ENCODE data around the gene DMTF1.

Gene DMTF1

GRCh38 chr7:87213811-87214210 lies 61.6 kb downstream of the DMTF1 start:
- Histone ChIP-seq H2BK12ac (ENCODE audit: low read length) (no peak overlapping the region), H3K4ac (ENCODE audit: low read length) (no peak overlapping the region), H2BK5ac (ENCODE audit: low read length) (no peak overlapping the region), H3K4me1 (ENCODE audit: control insufficient read depth in 2 of 2, insufficient read depth in 1 of 2, low read depth in 1 of 2, low read length in 2 of 2) (peaks cover 4 to 8% of the 10 kb centered on the region in 2 donors), H3K18ac (ENCODE audit: low read length) (no peak overlapping the region), H3K9ac (ENCODE audit: low read depth, low read length, poor library complexity) (no peak overlapping the region), H3K4me2 (ENCODE audit: insufficient read depth, low read length, poor library complexity, severe bottlenecking) (no peak overlapping the region), H2AK5ac (ENCODE audit: low read depth, low read length) (no peak overlapping the region), H3K4me3 (ENCODE audit: low read length in 2 of 2) (no peak overlapping the region), H3K36me3 (replicated peaks in 1 of 2; ENCODE audit: control insufficient read depth in 2 of 2, insufficient read depth in 2 of 2, low read length in 2 of 2) (peaks cover 2 to 41% of the 10 kb centered on the region in 2 donors), H2BK15ac (ENCODE audit: low read length) (no peak overlapping the region), H3K27me3 (ENCODE audit: control insufficient read depth in 3 of 3, insufficient read depth in 3 of 3, low read depth in 1 of 3, low read length in 3 of 3) (no peaks in the 10 kb centered on the region), H2BK120ac (ENCODE audit: low read depth, low read length) (no peak overlapping the region), H3K23ac (ENCODE audit: low read depth, low read length, poor library complexity) (no peak overlapping the region), H2AFZ (ENCODE audit: low read length) (no peak overlapping the region), H4K8ac (ENCODE audit: low read depth, low read length) (no peak overlapping the region), H3K79me1 (ENCODE audit: low read depth, low read length) (no peaks in the 10 kb centered on the region), H4K91ac (ENCODE audit: low read depth, low read length, poor library complexity) (no peak overlapping the region), H3K14ac (ENCODE audit: low read length) (no peak overlapping the region), H3K27ac (replicated peaks; ENCODE audit: low read length) (no peak overlapping the region), H3K9me3 (replicated peaks in 1 of 2; ENCODE audit: control insufficient read depth in 2 of 2, insufficient read depth in 1 of 2, low read depth in 1 of 2, low read length in 2 of 2) (peaks cover 2 to 19% of the 10 kb centered on the region in 2 donors)
- DNase-seq (ENCODE audit: low spot score): no peak
- no CpG with 5 or more reads among the region's 2 CpGs for WGBS, 2 donors (ENCODE audit: extremely low coverage in 2 of 2, insufficient read length in 2 of 2, insufficient replicate concordance in 1 of 2)

GRCh38 chr7:87215046-87215445 lies 62.8 kb downstream of the DMTF1 start:
- Histone ChIP-seq H3K4me3 (ENCODE audit: low read length in 2 of 2) (no peak overlapping the region), H2BK120ac (ENCODE audit: low read depth, low read length) (no peak overlapping the region), H3K27ac (replicated peaks; ENCODE audit: low read length) (no peak overlapping the region), H4K8ac (ENCODE audit: low read depth, low read length) (no peak overlapping the region), H3K14ac (ENCODE audit: low read length) (no peak overlapping the region), H3K27me3 (ENCODE audit: control insufficient read depth in 3 of 3, insufficient read depth in 3 of 3, low read depth in 1 of 3, low read length in 3 of 3) (no peaks in the 10 kb centered on the region), H2AFZ (ENCODE audit: low read length) (no peak overlapping the region), H3K4me2 (ENCODE audit: insufficient read depth, low read length, poor library complexity, severe bottlenecking) (no peak overlapping the region), H2AK5ac (ENCODE audit: low read depth, low read length) (no peak overlapping the region), H4K91ac (ENCODE audit: low read depth, low read length, poor library complexity) (no peak overlapping the region), H3K23ac (ENCODE audit: low read depth, low read length, poor library complexity) (no peak overlapping the region), H3K79me1 (ENCODE audit: low read depth, low read length) (no peaks in the 10 kb centered on the region), H3K9me3 (replicated peaks in 1 of 2; ENCODE audit: control insufficient read depth in 2 of 2, insufficient read depth in 1 of 2, low read depth in 1 of 2, low read length in 2 of 2) (peaks cover 0 to 19% of the 10 kb centered on the region in 2 donors), H2BK5ac (ENCODE audit: low read length) (no peak overlapping the region), H3K36me3 (replicated peaks in 1 of 2; ENCODE audit: control insufficient read depth in 2 of 2, insufficient read depth in 2 of 2, low read length in 2 of 2) (peaks cover 2 to 41% of the 10 kb centered on the region in 2 donors), H3K4me1 (ENCODE audit: control insufficient read depth in 2 of 2, insufficient read depth in 1 of 2, low read depth in 1 of 2, low read length in 2 of 2) (peaks cover 4 to 11% of the 10 kb centered on the region in 2 donors), H2BK15ac (ENCODE audit: low read length) (no peak overlapping the region), H3K9ac (ENCODE audit: low read depth, low read length, poor library complexity) (no peak overlapping the region), H3K4ac (ENCODE audit: low read length) (no peak overlapping the region), H2BK12ac (ENCODE audit: low read length) (no peak overlapping the region), H3K18ac (ENCODE audit: low read length) (no peak overlapping the region)
- WGBS, 2 donors (ENCODE audit: extremely low coverage in 2 of 2, insufficient read length in 2 of 2, insufficient replicate concordance in 1 of 2): no CpG with 5 or more reads among the region's 3 CpGs
- no peak for DNase-seq (ENCODE audit: low spot score)

GRCh38 chr7:87216701-87217508 lies 64.7 kb downstream of the DMTF1 start:
- Histone ChIP-seq H3K36me3 (replicated peaks in 1 of 2; ENCODE audit: control insufficient read depth in 2 of 2, insufficient read depth in 2 of 2, low read length in 2 of 2) (peaks cover 2 to 34% of the 10 kb centered on the region in 2 donors), H3K14ac (ENCODE audit: low read length) (no peak overlapping the region), H2AK5ac (ENCODE audit: low read depth, low read length) (no peak overlapping the region), H3K79me1 (ENCODE audit: low read depth, low read length) (no peaks in the 10 kb centered on the region), H3K18ac (ENCODE audit: low read length) (no peak overlapping the region), H2BK15ac (ENCODE audit: low read length) (no peak overlapping the region), H4K8ac (ENCODE audit: low read depth, low read length) (no peak overlapping the region), H3K23ac (ENCODE audit: low read depth, low read length, poor library complexity) (no peak overlapping the region), H2AFZ (ENCODE audit: low read length) (no peak overlapping the region), H3K4me2 (ENCODE audit: insufficient read depth, low read length, poor library complexity, severe bottlenecking) (no peak overlapping the region), H3K4me3 (ENCODE audit: low read length in 2 of 2) (no peak overlapping the region), H2BK120ac (ENCODE audit: low read depth, low read length) (no peak overlapping the region), H3K9me3 (replicated peaks in 1 of 2; ENCODE audit: control insufficient read depth in 2 of 2, insufficient read depth in 1 of 2, low read depth in 1 of 2, low read length in 2 of 2) (peaks cover 0 to 6% of the 10 kb centered on the region in 2 donors), H2BK12ac (ENCODE audit: low read length) (no peak overlapping the region), H3K27me3 (ENCODE audit: control insufficient read depth in 3 of 3, insufficient read depth in 3 of 3, low read depth in 1 of 3, low read length in 3 of 3) (peaks cover 0 to 13% (median 12%) of the 10 kb centered on the region in 3 experiments), H3K9ac (ENCODE audit: low read depth, low read length, poor library complexity) (no peak overlapping the region), H3K27ac (replicated peaks; ENCODE audit: low read length) (no peak overlapping the region), H2BK5ac (ENCODE audit: low read length) (no peak overlapping the region), H3K4ac (ENCODE audit: low read length) (no peak overlapping the region), H4K91ac (ENCODE audit: low read depth, low read length, poor library complexity) (no peak overlapping the region), H3K4me1 (ENCODE audit: control insufficient read depth in 2 of 2, insufficient read depth in 1 of 2, low read depth in 1 of 2, low read length in 2 of 2) (peaks cover 8 to 12% of the 10 kb centered on the region in 2 donors)
- no peak for DNase-seq (ENCODE audit: low spot score)
- WGBS, 2 donors (ENCODE audit: extremely low coverage in 2 of 2, insufficient read length in 2 of 2, insufficient replicate concordance in 1 of 2): no CpG with 5 or more reads among the region's 5 CpGs

- no peak overlapping the region for H4K91ac ChIP-seq (ENCODE audit: low read depth, low read length, poor library complexity)
- no peak overlapping the region for H3K23ac ChIP-seq (ENCODE audit: low read depth, low read length, poor library complexity)
- H2BK15ac ChIP-seq (ENCODE audit: low read length): no peak overlapping the region
- peaks cover 8 to 12% of the 10 kb centered on the region in 2 donors for H3K4me1 ChIP-seq (ENCODE audit: control insufficient read depth in 2 of 2, insufficient read depth in 1 of 2, low read depth in 1 of 2, low read length in 2 of 2)
- no peak overlapping the region for H3K14ac ChIP-seq (ENCODE audit: low read length)
- H3K4ac ChIP-seq (ENCODE audit: low read length): no peak overlapping the region
- H3K4me3 ChIP-seq (ENCODE audit: low read length in 2 of 2): no peak overlapping the region
- H3K79me1 ChIP-seq (ENCODE audit: low read depth, low read length): no peaks in the 10 kb centered on the region
- H3K9ac ChIP-seq (ENCODE audit: low read depth, low read length, poor library complexity): no peak overlapping the region
- H2BK5ac ChIP-seq (ENCODE audit: low read length): no peak overlapping the region
- H3K4me2 ChIP-seq (ENCODE audit: insufficient read depth, low read length, poor library complexity, severe bottlenecking): no peak overlapping the region
- H2AK5ac ChIP-seq (ENCODE audit: low read depth, low read length): no peak overlapping the region
- H4K8ac ChIP-seq (ENCODE audit: low read depth, low read length): no peak overlapping the region
- H3K27ac ChIP-seq (replicated peaks; ENCODE audit: low read length): no peak overlapping the region
- no CpG with 5 or more reads among the region's 9 CpGs for WGBS, 2 donors (ENCODE audit: extremely low coverage in 2 of 2, insufficient read length in 2 of 2, insufficient replicate concordance in 1 of 2)
- no peak overlapping the region for H3K18ac ChIP-seq (ENCODE audit: low read length)
- no peak overlapping the region for H2BK12ac ChIP-seq (ENCODE audit: low read length)
- H3K9me3 ChIP-seq (replicated peaks in 1 of 2; ENCODE audit: control insufficient read depth in 2 of 2, insufficient read depth in 1 of 2, low read depth in 1 of 2, low read length in 2 of 2): peaks cover 0 to 7% of the 10 kb centered on the region in 2 donors
- peaks cover 2 to 34% of the 10 kb centered on the region in 2 donors for H3K36me3 ChIP-seq (replicated peaks in 1 of 2; ENCODE audit: control insufficient read depth in 2 of 2, insufficient read depth in 2 of 2, low read length in 2 of 2)
- no peak overlapping the region for H2AFZ ChIP-seq (ENCODE audit: low read length)
- no peak overlapping the region for H2BK120ac ChIP-seq (ENCODE audit: low read depth, low read length)
- DNase-seq (ENCODE audit: low spot score): no peak
- peaks cover 0 to 26% (median 14%) of the 10 kb centered on the region in 3 experiments for H3K27me3 ChIP-seq (ENCODE audit: control insufficient read depth in 3 of 3, insufficient read depth in 3 of 3, low read depth in 1 of 3, low read length in 3 of 3)
Measured at GRCh38 chr7:87217983-87218653, 65.9 kb downstream of the DMTF1 start.
